ENCODE data around the gene IFNAR2.

DNA sequence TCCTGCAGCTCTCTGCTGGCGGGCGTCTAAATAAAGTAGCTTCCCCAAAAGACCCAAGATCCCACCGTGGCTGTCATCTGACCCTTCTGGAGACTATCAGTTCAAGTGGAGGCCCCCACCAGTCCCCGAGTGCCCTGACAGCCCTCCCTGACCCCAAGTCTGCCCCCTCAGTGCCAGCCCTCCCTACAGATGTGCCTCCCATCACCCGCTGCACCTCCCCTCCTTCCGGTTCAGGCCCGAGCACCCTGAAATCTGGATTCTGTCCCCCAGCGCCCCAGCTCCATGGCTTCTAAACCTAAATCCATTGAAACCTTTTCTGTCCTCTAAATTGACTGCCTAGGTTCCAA is 37.0 kb downstream of the IFNAR2 start:
- TF ChIP-seq, protein P1, sequence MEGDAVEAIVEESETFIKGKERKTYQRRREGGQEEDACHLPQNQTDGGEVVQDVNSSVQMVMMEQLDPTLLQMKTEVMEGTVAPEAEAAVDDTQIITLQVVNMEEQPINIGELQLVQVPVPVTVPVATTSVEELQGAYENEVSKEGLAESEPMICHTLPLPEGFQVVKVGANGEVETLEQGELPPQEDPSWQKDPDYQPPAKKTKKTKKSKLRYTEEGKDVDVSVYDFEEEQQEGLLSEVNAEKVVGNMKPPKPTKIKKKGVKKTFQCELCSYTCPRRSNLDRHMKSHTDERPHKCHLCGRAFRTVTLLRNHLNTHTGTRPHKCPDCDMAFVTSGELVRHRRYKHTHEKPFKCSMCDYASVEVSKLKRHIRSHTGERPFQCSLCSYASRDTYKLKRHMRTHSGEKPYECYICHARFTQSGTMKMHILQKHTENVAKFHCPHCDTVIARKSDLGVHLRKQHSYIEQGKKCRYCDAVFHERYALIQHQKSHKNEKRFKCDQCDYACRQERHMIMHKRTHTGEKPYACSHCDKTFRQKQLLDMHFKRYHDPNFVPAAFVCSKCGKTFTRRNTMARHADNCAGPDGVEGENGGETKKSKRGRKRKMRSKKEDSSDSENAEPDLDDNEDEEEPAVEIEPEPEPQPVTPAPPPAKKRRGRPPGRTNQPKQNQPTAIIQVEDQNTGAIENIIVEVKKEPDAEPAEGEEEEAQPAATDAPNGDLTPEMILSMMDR (IDR thresholded peaks at IDR 0.05) = no peak
- TF ChIP-seq ZFX (IDR thresholded peaks at IDR 0.05; ENCODE audit: borderline replicate concordance) = no peak

Data from 22Rv1 (cell line).